MCF 10A (cell line): ENCODE results near the gene PRKN. TPM values are rescaled to one million over a fixed set of nuclear protein-coding genes. Genes with fewer than 3 reads are reported as not detected.

Experiments
- BruUV-seq: library from RNA; stranded (reverse); fragments of 400-500 nt; replicated peaks from 2 replicates; lab custom pipeline; 2021; lab: Mats Ljungman, UMichigan
- CTCF ChIA-PET: fragments of 300-600 bp; sonication (Branson Sonifier 250); formaldehyde crosslinking; extraction: SDS; loops from one replicate; lab custom pipeline; 2021; ENCODE audit warnings: antibody characterized with exemption, inconsistent platforms; lab: Yijun Ruan, JAX
- POLR2A ChIA-PET: fragments of 300-600, 350-650 bp; sonication (Branson Sonifier 250); formaldehyde crosslinking; extraction: SDS; loops from one replicate; lab custom pipeline; 2020; ENCODE audit warnings: antibody characterized with exemption, inconsistent platforms; lab: Yijun Ruan, JAX
- DNase-seq: peaks from one replicate; pipeline ENCODE4 v3.0.0-alpha.2; 2018; ENCODE audit not compliant: unreplicated experiment
- H3K27ac Mint-ChIP-seq: one replicate; pipeline ENCODE4 v1.8.0; 2022; ENCODE audit warnings: mild to moderate bottlenecking, low read depth, mixed read lengths; ENCODE audit not compliant: unreplicated experiment
- H3K27me3 Mint-ChIP-seq: one replicate; pipeline ENCODE4 v1.8.0; 2022; ENCODE audit warnings: mixed read lengths; ENCODE audit not compliant: insufficient read depth, unreplicated experiment
- H3K36me3 Mint-ChIP-seq: one replicate; pipeline ENCODE4 v1.8.0; 2022; ENCODE audit warnings: mild to moderate bottlenecking, moderate library complexity, mixed read lengths; ENCODE audit not compliant: insufficient read depth, unreplicated experiment
- H3K4me1 Mint-ChIP-seq: one replicate; pipeline ENCODE4 v1.8.0; 2022; ENCODE audit warnings: mixed read lengths; ENCODE audit not compliant: insufficient read depth, unreplicated experiment
- H3K4me3 Mint-ChIP-seq: one replicate; pipeline ENCODE4 v1.8.0; 2022; ENCODE audit warnings: mild to moderate bottlenecking, moderate library complexity, mixed read lengths; ENCODE audit not compliant: unreplicated experiment
- H3K9me3 Mint-ChIP-seq: one replicate; pipeline ENCODE4 v1.8.0; 2022; ENCODE audit warnings: mixed read lengths; ENCODE audit not compliant: unreplicated experiment
- CTCF ChIP-seq: fragments of 200-600 bp; IDR thresholded peaks from one replicate; pipeline ENCODE4 v1.8.0; 2022; ENCODE audit warnings: antibody characterized with exemption, mild to moderate bottlenecking; ENCODE audit not compliant: unreplicated experiment
- intact Hi-C: fragments of 100-400 bp; cut with micrococcal nuclease; formaldehyde crosslinking; loops from 2 replicates; pipeline ENCODE4 v1.14.1; 2022
- total RNA-seq: library from RNA; stranded (reverse); gene quantifications from 2 replicates; pipeline ENCODE4 v1.2.3, GENCODE V29; 2022

Gene PRKN
- total RNA-seq, 1 experiment from 2014 or later = 2.5 TPM

- Mint-ChIP-seq H3K4me3 (no peak overlapping the region), H3K36me3 (peaks cover 6% of the 10 kb centered on the region), H3K9me3 (no peaks in the 10 kb centered on the region), H3K27ac (no peak overlapping the region), H3K27me3 (no peaks in the 10 kb centered on the region), H3K4me1 (peaks cover 18% of the 10 kb centered on the region)
- CTCF ChIA-PET = interaction anchor here (0.9 kb wide), 1 partner anchor 9 kb away, joined by 4 read pairs; no protein-coding TSS in a partner anchor
- no peak for TF ChIP-seq CTCF
- no TSS peak for BruUV-seq
- no peak for DNase-seq
- POLR2A ChIA-PET = no interaction called here
- intact Hi-C loops = no loop called here
These were observed 107.5 kb downstream of the PRKN start for GRCh38 chr6:162620073-162620472.

- ChIA-PET POLR2A (no interaction called here), CTCF (no interaction called here)
- Mint-ChIP-seq H3K9me3 (no peaks in the 10 kb centered on the region), H3K4me1 (peaks cover 24% of the 10 kb centered on the region), H3K27me3 (no peaks in the 10 kb centered on the region), H3K27ac (no peak overlapping the region), H3K4me3 (no peak overlapping the region), H3K36me3 (peaks cover 6% of the 10 kb centered on the region)
- no TSS peak for BruUV-seq
- no peak for DNase-seq
- TF ChIP-seq CTCF = no peak
- intact Hi-C loops = no loop called here
These were observed 109.0 kb downstream of the PRKN start for GRCh38 chr6:162618448-162619002.

- Mint-ChIP-seq H3K4me3 (no peak overlapping the region), H3K9me3 (no peaks in the 10 kb centered on the region), H3K36me3 (peaks cover 6% of the 10 kb centered on the region), H3K27ac (peak overlapping the region; percentile 50), H3K27me3 (no peaks in the 10 kb centered on the region), H3K4me1 (peaks cover 16% of the 10 kb centered on the region)
- POLR2A ChIA-PET = interaction anchor here (0.7 kb wide), 1 partner anchor 334 kb away, joined by 3 read pairs; no protein-coding TSS in a partner anchor
- no TSS peak for BruUV-seq
- CTCF ChIA-PET = interaction anchor here (0.6 to 0.7 kb wide), 2 partner anchors 233 to 250 kb away, joined by 3 read pairs; no protein-coding TSS in a partner anchor
- intact Hi-C loops = no loop called here
- DNase-seq = peak; percentile 60
- no peak for TF ChIP-seq CTCF
These were observed 112.4 kb downstream of the PRKN start for GRCh38 chr6:162615016-162615705.

GRCh38 chr6:162613310-162613709 lies 114.3 kb downstream of the PRKN start:
- Mint-ChIP-seq H3K27ac (no peak overlapping the region), H3K4me3 (no peak overlapping the region), H3K36me3 (peaks cover 6% of the 10 kb centered on the region), H3K27me3 (no peaks in the 10 kb centered on the region), H3K4me1 (peaks cover 16% of the 10 kb centered on the region), H3K9me3 (no peaks in the 10 kb centered on the region)
- intact Hi-C loops = no loop called here
- no TSS peak for BruUV-seq
- ChIA-PET POLR2A (interaction anchor here (0.9 kb wide), 1 partner anchor 27 kb away, joined by 3 read pairs; no protein-coding TSS in a partner anchor), CTCF (interaction anchor here (0.7 kb wide), 1 partner anchor 8 kb away, joined by 3 read pairs; no protein-coding TSS in a partner anchor)
- no peak for TF ChIP-seq CTCF
- no peak for DNase-seq
